Fibroblast of peridontal ligament (primary cell): ENCODE data around the gene TTC9.
"Not testable (repeated sequence)": the region's sequence is repeated elsewhere in the genome, so short reads cannot be mapped to it uniquely, and the experiment has no call there.

ENCODE experiments used
- DNase-seq: peaks from one replicate; pipeline ENCODE4 v3.0.0-alpha.2; 2010; ENCODE audit errors: extremely low read depth

Gene TTC9

GRCh38 chr14:70680748-70681147 is 39.0 kb downstream of the TTC9 start:
- DNase-seq, result no peak

- no peak for DNase-seq
Measured at GRCh38 chr14:70683983-70684382, 42.3 kb downstream of the TTC9 start.

GRCh38 chr14:70685474-70686197 is 43.9 kb downstream of the TTC9 start:
- peak; percentile 23 for DNase-seq

- no peak for DNase-seq
Measured at GRCh38 chr14:70692210-70692609, 50.5 kb downstream of the TTC9 start.

- no peak for DNase-seq
Measured at GRCh38 chr14:70696026-70696425, 54.3 kb downstream of the TTC9 start.

- DNase-seq, result peak; percentile 3
Measured at GRCh38 chr14:70697701-70698100, 56.0 kb downstream of the TTC9 start.

- peak; percentile 39 for DNase-seq
Measured at GRCh38 chr14:70698288-70698687, 56.6 kb downstream of the TTC9 start.

- no peak for DNase-seq
Measured at GRCh38 chr14:70699646-70700045, 57.9 kb downstream of the TTC9 start.

- no peak for DNase-seq
Measured at GRCh38 chr14:70700955-70701585, 59.4 kb downstream of the TTC9 start.

- DNase-seq, result no peak
Measured at GRCh38 chr14:70701610-70702009, 59.9 kb downstream of the TTC9 start.

- no peak for DNase-seq
Measured at GRCh38 chr14:70702161-70702560, 60.4 kb downstream of the TTC9 start.

- not testable (repeated sequence) for DNase-seq
Measured at GRCh38 chr14:70703621-70704168, 62.0 kb downstream of the TTC9 start.

GRCh38 chr14:70704960-70705359 is 63.2 kb downstream of the TTC9 start:
- DNase-seq, result no peak

- peak; percentile 11 for DNase-seq
Measured at GRCh38 chr14:70706177-70706576, 64.5 kb downstream of the TTC9 start.

- DNase-seq, result peak; percentile 35
Measured at GRCh38 chr14:70707138-70708038, 65.7 kb downstream of the TTC9 start.

- no peak for DNase-seq
Measured at GRCh38 chr14:70708717-70709570, 67.2 kb downstream of the TTC9 start.

GRCh38 chr14:70709726-70710382 is 68.1 kb downstream of the TTC9 start:
- DNase-seq, result no peak

GRCh38 chr14:70711451-70711850 is 69.7 kb downstream of the TTC9 start:
- DNase-seq, result no peak

GRCh38 chr14:70713096-70713495 is 71.4 kb downstream of the TTC9 start:
- no peak for DNase-seq

GRCh38 chr14:70713511-70713916 is 71.8 kb downstream of the TTC9 start:
- DNase-seq, result no peak
